CD4-positive, alpha-beta memory T cell (primary cell): ENCODE data around the gene SERPINB6. TPM values are rescaled to one million over a fixed set of nuclear protein-coding genes. Genes with fewer than 3 reads are reported as not detected.

ENCODE experiments used
- CTCF ChIA-PET: fragments of 350-600 bp; sonication (Branson Sonifier 250); formaldehyde crosslinking; loops from one replicate; lab custom pipeline; 2021; ENCODE audit warnings: inconsistent platforms; ENCODE audit not compliant: partially characterized antibody; lab: Charles Lee
- POLR2A ChIA-PET: fragments of 350-600 bp; sonication (Branson Sonifier 250); formaldehyde crosslinking; loops from one replicate; lab custom pipeline; 2021; ENCODE audit not compliant: partially characterized antibody; lab: Charles Lee
- DNase-seq, 5 donors: peaks; one replicate each; pipeline versions ENCODE4 v3.0.0 to v3.0.0-alpha.2; 2020 to 2022; ENCODE audit warnings: mixed read lengths in 1 of 5
- H3K27ac ChIP-seq: one replicate; pipeline ENCODE4 v1.7.0; 2013; ENCODE audit warnings: low read depth, low read length
- H3K27me3 ChIP-seq: 2 replicates; pipeline ENCODE4 v1.7.0; 2013; ENCODE audit warnings: mild to moderate bottlenecking, low read length, moderate library complexity; ENCODE audit not compliant: insufficient read depth
- H3K36me3 ChIP-seq: 2 replicates; pipeline ENCODE4 v1.7.0; 2013; ENCODE audit warnings: mild to moderate bottlenecking, low read length, moderate library complexity; ENCODE audit not compliant: insufficient read depth
- H3K4me1 ChIP-seq: 2 replicates; pipeline ENCODE4 v1.7.0; 2013; ENCODE audit warnings: mild to moderate bottlenecking, low read length, moderate library complexity; ENCODE audit not compliant: insufficient read depth
- H3K4me3 ChIP-seq, 2 donors: one replicate each; pipeline ENCODE4 v1.7.0; 2013; ENCODE audit warnings: low read length in 2 of 2, mild to moderate bottlenecking in 1 of 2
- H3K9me3 ChIP-seq, 2 donors: one replicate each; pipeline ENCODE4 v1.7.0; 2013; ENCODE audit warnings: low read length in 2 of 2, control low read depth in 1 of 2; ENCODE audit not compliant: control insufficient read depth in 1 of 2
- H3K27ac Mint-ChIP-seq, 7 donors: one replicate each; pipeline ENCODE4 v1.8.0; 2020 to 2021; ENCODE audit warnings: mixed read lengths in 7 of 7, mild to moderate bottlenecking in 6 of 7, inconsistent platforms in 3 of 7, moderate library complexity in 3 of 7
- H3K27me3 Mint-ChIP-seq, 2 donors: one replicate each; pipeline ENCODE4 v1.8.0; 2020 to 2021; ENCODE audit warnings: mixed read lengths in 2 of 2
- H3K36me3 Mint-ChIP-seq, 2 donors: one replicate each; pipeline ENCODE4 v1.8.0; 2020 to 2021; ENCODE audit warnings: mixed read lengths in 2 of 2, inconsistent platforms in 1 of 2, mild to moderate bottlenecking in 1 of 2
- H3K4me1 Mint-ChIP-seq, 4 donors: one replicate each; pipeline ENCODE4 v1.8.0; 2020 to 2021; ENCODE audit warnings: mixed read lengths in 4 of 4, mild to moderate bottlenecking in 1 of 4
- H3K4me3 Mint-ChIP-seq, 8 donors: one replicate each; pipeline ENCODE4 v1.8.0; 2020 to 2021; ENCODE audit warnings: mixed read lengths in 8 of 8, mild to moderate bottlenecking in 7 of 8, moderate library complexity in 6 of 8, inconsistent platforms in 3 of 8
- H3K9me3 Mint-ChIP-seq, 8 donors: one replicate each; pipeline ENCODE4 v1.8.0; 2020 to 2021; ENCODE audit warnings: mixed read lengths in 8 of 8, mild to moderate bottlenecking in 5 of 8, inconsistent platforms in 3 of 8, moderate library complexity in 1 of 8
- intact Hi-C: fragments of 100-400 bp; cut with micrococcal nuclease; formaldehyde crosslinking; loops from one replicate; pipeline ENCODE4 v1.15.1; 2023
- polyA plus RNA-seq, 2 donors: library from polyadenylated mRNA; unstranded; fragments of 300-500 nt; fragmentation: Illumina TruSeq; gene quantifications; one replicate each; pipeline ENCODE4 v1.2.3, GENCODE V29; 2021
- total RNA-seq, 2 experiments: library from RNA; stranded (reverse); gene quantifications; one replicate each; pipeline ENCODE4 v1.2.3, GENCODE V29; 2021

The SERPINB6 gene
- total and polyA plus RNA-seq, 4 experiments from 2014 or later: 41.2 to 58.0 (median 44.5) TPM

- Mint-ChIP-seq H3K27me3 (peaks cover 9% of the 10 kb centered on the region in 2 donors), H3K4me3 (no peak overlapping the region), H3K27ac (no peak overlapping the region), H3K36me3 (no peaks in the 10 kb centered on the region), H3K4me1 (peaks cover 0 to 4% (median under 1%) of the 10 kb centered on the region in 4 donors), H3K9me3 (no peaks in the 10 kb centered on the region)
- Histone ChIP-seq H3K9me3 (no peaks in the 10 kb centered on the region), H3K4me1 (no peaks in the 10 kb centered on the region), H3K4me3 (no peak overlapping the region), H3K27ac (no peak overlapping the region), H3K27me3 (no peaks in the 10 kb centered on the region), H3K36me3 (no peaks in the 10 kb centered on the region)
- no peak for DNase-seq
- intact Hi-C loops: no loop called here
- CTCF ChIA-PET: no interaction called here
- POLR2A ChIA-PET: no interaction called here
These were observed 7.6 kb upstream of the SERPINB6 start for GRCh38 chr6:2978923-2979322.

GRCh38 chr6:2977799-2978590 is 6.6 kb upstream of the SERPINB6 start:
- no peaks in the 10 kb centered on the region for H3K4me1 ChIP-seq
- H3K9me3 Mint-ChIP-seq: no peaks in the 10 kb centered on the region
- H3K4me1 Mint-ChIP-seq: peaks cover 0 to 5% (median 2%) of the 10 kb centered on the region in 4 donors
- ChIA-PET POLR2A (interaction anchor here (1.4 kb wide), 1 partner anchor 13 kb away, joined by 4 read pairs; no protein-coding TSS in a partner anchor), CTCF (interaction anchor here (2.0 kb wide), 1 partner anchor 26 kb away, joined by 6 read pairs; no protein-coding TSS in a partner anchor)
- H3K4me3 ChIP-seq: no peak overlapping the region
- no peak overlapping the region for H3K4me3 Mint-ChIP-seq
- peaks cover 9% of the 10 kb centered on the region in 2 donors for H3K27me3 Mint-ChIP-seq
- H3K27ac Mint-ChIP-seq: no peak overlapping the region
- no peaks in the 10 kb centered on the region for H3K36me3 ChIP-seq
- H3K9me3 ChIP-seq: no peaks in the 10 kb centered on the region
- no peaks in the 10 kb centered on the region for H3K27me3 ChIP-seq
- no peak for DNase-seq
- H3K27ac ChIP-seq: no peak overlapping the region
- no peaks in the 10 kb centered on the region for H3K36me3 Mint-ChIP-seq
- intact Hi-C loops: no loop called here

- no peaks in the 10 kb centered on the region for H3K4me1 ChIP-seq
- peaks cover 9% of the 10 kb centered on the region in 2 donors for H3K27me3 Mint-ChIP-seq
These were observed 5.9 kb upstream of the SERPINB6 start for GRCh38 chr6:2977290-2977689.

GRCh38 chr6:2976571-2977085 is 5.3 kb upstream of the SERPINB6 start:
- ChIA-PET POLR2A (interaction anchor here (3.0 kb wide), 1 partner anchor 13 kb away, joined by 18 read pairs; no protein-coding TSS in a partner anchor), CTCF (interaction anchor here (2.0 kb wide), 1 partner anchor 25 kb away, joined by 6 read pairs; no protein-coding TSS in a partner anchor)
- Mint-ChIP-seq H3K27ac (peak overlapping the region in 1 of 7 donors; percentile 79), H3K4me1 (peaks cover 11 to 16% (median 11%) of the 10 kb centered on the region in 4 donors), H3K9me3 (no peaks in the 10 kb centered on the region), H3K4me3 (no peak overlapping the region), H3K27me3 (peaks cover 9% of the 10 kb centered on the region in 2 donors), H3K36me3 (no peaks in the 10 kb centered on the region)
- intact Hi-C loops: no loop called here
- no peaks in the 10 kb centered on the region for H3K36me3 ChIP-seq
- no peak overlapping the region for H3K27ac ChIP-seq
- no peak for DNase-seq
- no peaks in the 10 kb centered on the region for H3K9me3 ChIP-seq
- H3K4me1 ChIP-seq: no peaks in the 10 kb centered on the region
- no peak overlapping the region for H3K4me3 ChIP-seq
- H3K27me3 ChIP-seq: no peaks in the 10 kb centered on the region

More at GRCh38 chr6:2977290-2977689, 5.9 kb upstream of the SERPINB6 start:
- no peak overlapping the region for H3K27ac ChIP-seq
- no peaks in the 10 kb centered on the region for H3K9me3 Mint-ChIP-seq
- no peaks in the 10 kb centered on the region for H3K36me3 Mint-ChIP-seq
- peak overlapping the region in 1 of 7 donors; percentile 38 for H3K27ac Mint-ChIP-seq
- no peak for DNase-seq
- H3K9me3 ChIP-seq: no peaks in the 10 kb centered on the region
- POLR2A ChIA-PET: interaction anchor here (1.4 kb wide), 1 partner anchor 13 kb away, joined by 4 read pairs; no protein-coding TSS in a partner anchor
- CTCF ChIA-PET: interaction anchor here (2.0 kb wide), 1 partner anchor 25 kb away, joined by 6 read pairs; no protein-coding TSS in a partner anchor
- intact Hi-C loops: no loop called here
- H3K4me1 Mint-ChIP-seq: peaks cover 5 to 10% (median 8%) of the 10 kb centered on the region in 4 donors
- no peak overlapping the region for H3K4me3 Mint-ChIP-seq
- no peaks in the 10 kb centered on the region for H3K36me3 ChIP-seq
- no peak overlapping the region for H3K4me3 ChIP-seq
- H3K27me3 ChIP-seq: no peaks in the 10 kb centered on the region

GRCh38 chr6:2976060-2976459 is 4.7 kb upstream of the SERPINB6 start:
- H3K27ac ChIP-seq: no peak overlapping the region
- ChIA-PET POLR2A (interaction anchor here (0.6 to 3.0 kb wide), 2 partner anchors 11 to 13 kb away, joined by 4 to 18 read pairs; no protein-coding TSS in a partner anchor), CTCF (interaction anchor here (1.5 kb wide), 1 partner anchor 9 kb away, joined by 4 read pairs; no protein-coding TSS in a partner anchor)
- H3K9me3 ChIP-seq: no peaks in the 10 kb centered on the region
- Mint-ChIP-seq H3K36me3 (no peaks in the 10 kb centered on the region), H3K4me3 (peak overlapping the region in 1 of 8 donors; percentile 31), H3K9me3 (no peaks in the 10 kb centered on the region), H3K4me1 (peaks cover 11 to 14% (median 12%) of the 10 kb centered on the region in 4 donors), H3K27me3 (peaks cover 5 to 6% of the 10 kb centered on the region in 2 donors), H3K27ac (peak overlapping the region in 1 of 7 donors; percentile 3)
- intact Hi-C loops: no loop called here
- H3K36me3 ChIP-seq: no peaks in the 10 kb centered on the region
- no peaks in the 10 kb centered on the region for H3K4me1 ChIP-seq
- no peaks in the 10 kb centered on the region for H3K27me3 ChIP-seq
- DNase-seq: no peak
- H3K4me3 ChIP-seq: no peak overlapping the region

GRCh38 chr6:2973676-2974075 is 2.3 kb upstream of the SERPINB6 start:
- Histone ChIP-seq H3K36me3 (no peaks in the 10 kb centered on the region), H3K27me3 (no peaks in the 10 kb centered on the region), H3K27ac (no peak overlapping the region), H3K4me1 (peaks cover 11% of the 10 kb centered on the region), H3K4me3 (no peak overlapping the region), H3K9me3 (no peaks in the 10 kb centered on the region)
- peaks cover 0 to 2% of the 10 kb centered on the region in 2 donors for H3K36me3 Mint-ChIP-seq
- peaks cover 18 to 28% (median 23%) of the 10 kb centered on the region in 4 donors for H3K4me1 Mint-ChIP-seq
- intact Hi-C loops: no loop called here
- ChIA-PET CTCF (interaction anchor here (0.9 to 1.5 kb wide), 3 partner anchors 13 to 21 kb away, joined by 3 to 4 read pairs (median 3); no protein-coding TSS in a partner anchor), POLR2A (interaction anchor here (0.7 to 3.0 kb wide), 2 partner anchors 13 to 16 kb away, joined by 3 to 18 read pairs; no protein-coding TSS in a partner anchor)
- DNase-seq: no peak
- no peaks in the 10 kb centered on the region for H3K9me3 Mint-ChIP-seq
- H3K27me3 Mint-ChIP-seq: peaks cover 2 to 4% of the 10 kb centered on the region in 2 donors
- H3K27ac Mint-ChIP-seq: no peak overlapping the region
- peak overlapping the region in 1 of 8 donors; percentile 44 for H3K4me3 Mint-ChIP-seq
